Hindlimb muscle (tissue), 1 donor: Measurements from ENCODE around the gene SLC38A8. TPM values are rescaled to one million over a fixed set of nuclear protein-coding genes. Genes with fewer than 3 reads are reported as not detected.

Experiments
- DNase-seq: peaks from one replicate; pipeline ENCODE4 v3.0.0-alpha.2; 2013
- polyA plus RNA-seq: library from polyadenylated mRNA; unstranded; fragments of 120-200 nt; gene quantifications from one replicate; pipeline ENCODE4 v1.2.1, GENCODE V29; 2013; ENCODE audit not compliant: insufficient read length

The SLC38A8 gene
- polyA plus RNA-seq, 1 donor = not detected

DNA sequence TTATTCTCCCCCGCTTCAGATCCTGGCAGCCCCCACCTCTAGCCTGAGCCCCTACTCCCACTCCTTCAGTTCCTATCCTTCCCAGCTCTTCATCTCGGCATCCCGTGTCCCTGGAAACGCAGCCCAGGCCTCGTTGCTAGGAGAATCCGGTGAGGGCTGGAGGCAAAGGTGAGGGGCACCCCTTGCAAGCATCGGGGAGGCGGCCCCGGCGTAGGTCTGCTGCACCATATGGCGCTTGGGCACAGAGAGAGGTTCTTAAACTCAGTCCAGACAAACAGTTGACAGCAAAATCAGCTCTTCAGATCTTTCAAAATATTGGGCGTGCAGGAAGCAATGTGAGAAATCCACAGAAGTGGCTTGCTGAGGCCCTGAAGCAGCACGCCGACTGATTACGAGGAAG is 15.0 kb downstream of the SLC38A8 start:
- DNase-seq = no peak

DNA sequence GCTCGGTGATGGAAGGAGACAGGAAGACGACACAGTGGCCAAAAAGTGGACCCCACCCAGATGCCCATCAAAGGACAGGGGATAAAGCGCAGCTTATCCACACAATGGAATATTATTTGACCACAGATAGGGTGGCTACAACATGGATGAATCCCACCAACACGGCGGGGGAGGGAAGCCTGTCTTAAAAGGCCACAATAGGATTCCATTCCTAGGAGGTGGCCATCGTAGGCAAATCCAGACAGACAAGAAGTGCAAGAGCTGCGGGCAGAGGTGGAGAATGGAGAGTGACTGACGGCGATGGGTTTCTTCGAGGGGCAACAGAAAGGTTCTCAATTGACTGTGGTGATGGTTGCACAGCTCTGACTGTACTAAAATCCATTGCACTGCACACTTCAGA is 16.0 kb downstream of the SLC38A8 start:
- no peak for DNase-seq

DNA sequence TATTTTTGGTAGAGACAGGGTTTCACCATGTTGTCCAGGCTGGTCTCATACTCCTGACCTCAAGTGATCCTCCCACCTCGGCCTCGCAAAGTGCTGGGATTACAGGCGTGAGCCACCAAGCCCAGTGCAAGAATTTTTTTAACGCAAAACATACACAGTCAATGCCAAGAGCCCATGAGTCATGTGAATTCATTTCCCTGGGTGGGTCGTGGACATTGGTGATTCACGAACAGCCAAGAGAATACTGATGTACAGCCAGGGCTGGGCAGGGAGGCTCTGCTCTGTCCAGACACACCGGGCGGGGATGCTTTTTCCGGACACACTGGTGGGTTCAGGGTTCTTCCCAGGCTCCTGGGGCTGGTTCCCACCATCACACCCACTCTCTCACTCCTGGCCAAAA is 17.7 kb downstream of the SLC38A8 start:
- DNase-seq = no peak

DNA sequence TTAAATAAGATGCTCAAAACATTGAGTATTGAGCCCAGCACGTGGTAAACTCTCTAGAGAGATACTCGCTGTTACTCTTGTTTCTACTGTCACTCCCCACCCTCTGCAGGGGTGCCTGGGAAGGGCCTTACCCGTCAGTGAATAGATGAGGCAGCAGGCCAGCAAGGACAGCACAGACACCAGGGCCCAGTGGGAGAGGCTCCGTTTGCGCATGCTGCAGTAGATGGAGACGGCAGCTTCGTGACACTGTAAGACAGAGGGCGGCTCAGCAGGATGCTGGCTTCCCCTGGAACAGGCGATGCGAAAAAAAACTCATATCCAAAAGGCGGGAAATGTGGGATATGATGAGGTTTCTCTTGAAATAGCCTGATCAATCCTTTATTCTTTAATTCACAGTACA is 20.0 kb downstream of the SLC38A8 start:
- no peak for DNase-seq

DNA sequence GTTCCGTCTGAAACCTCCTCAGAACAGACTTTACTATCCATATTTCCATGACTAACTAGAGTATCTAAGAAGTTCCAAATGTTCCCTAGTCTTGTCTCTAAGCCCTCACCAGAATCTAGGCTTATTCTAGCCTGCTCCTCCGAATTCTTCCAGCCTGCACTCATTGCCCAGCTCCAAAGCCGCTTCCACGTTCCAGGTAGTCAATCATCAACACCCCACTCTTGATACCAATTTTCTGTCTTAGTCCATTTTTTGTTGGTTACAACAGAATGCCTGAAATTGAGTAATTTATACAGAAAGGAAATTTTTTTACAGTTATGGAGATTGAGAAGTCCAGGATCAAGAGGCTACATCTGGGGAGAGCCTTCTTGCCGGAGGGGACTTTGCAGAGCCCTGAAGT is 21.1 kb downstream of the SLC38A8 start:
- DNase-seq = no peak

DNA sequence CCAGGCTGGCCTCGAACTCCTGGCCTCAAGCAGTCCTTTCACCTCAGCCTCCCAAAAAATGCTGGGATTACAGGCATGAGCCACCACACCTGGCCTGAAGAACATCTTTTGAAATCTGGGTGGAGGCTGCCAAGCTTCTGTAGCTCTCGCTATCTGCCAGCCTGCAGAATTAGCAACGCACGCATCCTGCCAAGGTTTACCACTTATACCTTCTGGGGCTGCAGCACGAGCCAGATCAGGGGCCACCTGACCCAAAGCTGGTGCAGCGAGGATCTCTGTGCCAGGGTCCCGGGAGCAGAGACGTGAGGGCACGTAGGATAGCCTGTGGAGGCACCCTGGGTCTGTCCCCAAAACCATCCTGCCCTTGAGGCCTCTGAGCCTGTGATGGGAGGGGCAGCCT is 22.2 kb downstream of the SLC38A8 start:
- no peak for DNase-seq

DNA sequence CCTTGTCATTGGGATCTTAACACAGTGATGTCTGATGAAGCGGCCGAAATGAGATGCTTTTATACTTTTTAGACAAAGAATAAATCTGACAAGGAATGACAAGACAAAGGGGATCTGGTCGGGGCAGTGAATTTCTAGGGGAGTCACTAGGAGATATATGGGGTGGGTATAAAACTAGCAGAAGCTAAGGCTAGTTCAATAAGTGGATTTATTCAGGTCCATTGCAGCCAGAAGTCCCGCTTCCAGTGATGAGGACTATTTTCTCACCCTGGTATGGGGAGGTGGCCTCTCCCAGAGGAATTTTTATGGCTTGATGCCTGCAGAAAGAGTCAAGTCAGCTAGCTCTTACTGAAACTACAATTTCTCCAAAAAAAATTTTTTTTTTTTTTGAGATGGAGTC is 23.9 kb downstream of the SLC38A8 start:
- no peak for DNase-seq

DNA sequence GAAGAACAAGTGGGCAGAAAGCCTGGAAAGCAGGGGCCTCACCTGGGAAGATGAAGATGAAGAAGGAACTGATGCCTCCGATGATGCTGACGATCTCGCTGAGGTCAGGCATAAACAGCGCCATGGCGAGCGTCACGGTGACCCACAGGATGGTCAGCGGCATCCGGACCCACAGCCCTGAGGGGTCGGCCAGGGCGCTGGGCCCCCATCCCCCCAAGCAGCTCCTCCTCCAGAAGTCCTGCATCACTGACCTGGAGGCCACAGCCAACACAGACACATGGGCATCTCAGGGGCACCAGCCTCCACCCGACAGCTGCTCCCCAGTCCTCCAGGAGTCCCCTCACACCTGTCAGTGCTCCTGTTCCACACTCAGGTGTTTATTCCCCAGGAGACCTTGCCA is 26.1 kb downstream of the SLC38A8 start:
- no peak for DNase-seq

DNA sequence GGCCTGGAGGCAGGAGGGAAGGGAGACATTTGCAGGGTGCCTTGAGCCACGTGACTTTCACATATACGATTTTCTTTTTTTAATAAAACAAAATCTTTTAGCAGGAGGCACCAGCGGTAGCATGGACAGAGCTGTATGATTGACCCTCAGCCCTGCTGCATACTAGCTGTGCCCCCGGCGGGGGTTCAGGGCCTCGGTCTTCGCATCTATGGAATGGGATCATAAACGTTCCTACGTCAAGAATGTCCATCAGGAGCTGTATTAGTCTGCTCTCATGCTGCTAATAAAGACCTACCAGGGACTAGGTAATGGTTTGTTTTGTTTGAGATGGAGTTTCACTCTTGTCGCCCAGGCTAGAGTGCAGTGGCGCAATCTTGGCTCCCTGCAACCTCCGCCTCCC is 27.2 kb downstream of the SLC38A8 start:
- DNase-seq = no peak

DNA sequence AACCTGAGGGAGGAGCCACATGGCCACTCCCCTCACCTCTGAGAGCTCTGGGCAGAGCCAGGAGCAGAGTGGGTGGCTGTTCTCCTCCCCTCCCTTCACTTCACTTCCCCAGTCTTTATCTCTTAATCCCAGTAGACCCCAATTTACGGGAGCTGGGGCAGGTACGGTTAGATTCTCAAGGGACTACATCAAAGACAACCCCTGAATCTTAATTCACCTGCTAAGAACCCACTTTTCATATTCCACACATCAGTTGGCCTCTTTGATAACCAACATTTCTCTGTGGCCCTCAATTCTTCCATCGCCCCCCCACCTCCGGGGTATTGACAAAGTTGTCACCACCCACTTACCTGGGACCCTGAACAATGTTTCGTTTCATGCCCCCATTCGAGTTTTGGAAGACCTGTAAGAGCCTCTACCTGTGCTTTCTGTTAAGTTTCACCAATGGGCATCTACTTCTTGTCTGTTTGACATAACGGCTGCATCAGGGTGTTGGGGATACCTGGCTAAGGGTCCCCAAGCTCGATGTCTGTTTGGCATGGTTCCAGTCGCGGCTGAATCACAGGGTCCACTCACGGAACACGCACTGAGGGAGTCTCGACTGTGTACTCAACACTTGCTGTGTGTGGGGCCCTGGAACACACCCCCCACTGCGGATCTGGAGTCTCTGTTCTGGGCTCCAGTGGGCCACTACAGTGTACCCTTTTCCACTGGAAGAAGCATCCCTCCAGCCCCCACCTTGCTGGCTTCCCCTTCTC is 27.8 kb downstream of the SLC38A8 start:
- DNase-seq = no peak

DNA sequence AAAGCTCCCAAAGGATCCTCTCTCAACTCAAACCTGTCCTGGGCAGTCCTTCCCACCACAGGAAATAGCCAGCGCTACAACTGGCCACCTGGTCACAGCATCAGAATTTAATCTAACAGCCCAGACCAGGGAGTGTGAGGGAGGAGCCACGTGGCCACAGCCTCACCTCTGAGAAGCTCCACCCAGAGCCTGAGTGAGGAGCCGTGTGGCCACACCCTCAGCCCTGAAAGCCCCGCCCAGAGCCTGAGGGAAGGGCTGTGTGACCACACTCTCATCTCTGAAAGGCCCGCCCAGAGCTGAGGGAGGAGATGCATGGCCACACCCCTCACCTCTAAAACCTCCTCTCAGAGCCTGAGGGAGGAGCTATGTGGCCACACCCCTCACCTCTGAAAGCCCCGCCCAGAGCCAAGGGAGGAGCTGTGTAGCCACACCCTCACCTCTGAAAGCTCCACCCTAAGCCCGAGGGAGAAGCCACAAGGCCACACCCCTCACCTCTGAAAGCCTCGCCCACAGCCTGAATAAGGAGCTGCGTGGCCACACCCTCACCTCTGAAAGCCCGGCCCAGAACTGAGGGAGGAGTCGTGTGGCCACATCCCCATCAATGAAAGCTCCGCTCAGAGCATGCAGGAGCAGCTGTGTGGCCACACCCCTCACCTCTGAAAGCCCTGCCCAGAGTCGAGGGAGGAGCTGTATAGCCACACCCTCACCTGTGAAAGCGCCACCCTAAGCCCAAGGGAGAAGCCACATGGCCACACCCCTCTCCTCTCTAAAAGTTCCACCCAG is 28.6 kb downstream of the SLC38A8 start:
- DNase-seq = no peak

DNA sequence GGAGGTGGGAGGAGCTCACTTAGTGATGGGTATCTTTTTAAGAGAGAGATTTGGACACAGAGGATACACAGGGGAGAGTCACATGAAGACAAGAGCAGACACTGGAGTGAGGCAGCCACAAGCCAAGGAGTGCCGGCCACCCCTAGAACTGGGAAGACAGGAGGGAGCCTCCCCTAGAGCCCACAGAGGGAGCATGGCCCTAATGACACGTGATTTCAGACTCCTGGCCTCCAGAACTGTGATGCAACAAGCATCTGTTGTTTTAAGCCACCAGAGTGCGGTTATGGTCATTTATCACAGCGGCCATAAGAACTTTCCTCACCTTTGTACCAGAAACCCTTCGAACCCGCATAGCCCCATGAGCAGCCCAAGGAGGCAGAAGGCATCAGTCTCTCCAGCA is 33.3 kb downstream of the SLC38A8 start:
- DNase-seq = no peak

DNA sequence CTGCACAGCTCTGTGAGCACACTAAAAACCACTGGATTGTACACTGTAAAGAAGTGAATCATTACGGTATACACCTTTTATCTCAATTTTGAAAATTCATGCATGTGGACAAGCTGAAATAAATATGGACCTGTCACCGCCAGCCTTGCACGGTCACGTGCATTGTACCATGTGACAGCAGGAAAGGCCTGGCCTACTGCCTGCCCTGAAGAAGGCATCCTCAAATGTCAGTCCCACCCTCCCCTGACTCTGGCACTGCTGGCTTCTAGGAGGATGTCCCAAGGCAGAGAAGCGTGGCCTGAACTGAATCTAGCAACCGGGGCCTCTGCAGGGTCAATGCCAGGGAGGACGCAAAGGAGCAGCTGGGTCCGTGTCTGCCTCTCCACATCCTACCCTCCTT is 34.6 kb downstream of the SLC38A8 start:
- DNase-seq = no peak

DNA sequence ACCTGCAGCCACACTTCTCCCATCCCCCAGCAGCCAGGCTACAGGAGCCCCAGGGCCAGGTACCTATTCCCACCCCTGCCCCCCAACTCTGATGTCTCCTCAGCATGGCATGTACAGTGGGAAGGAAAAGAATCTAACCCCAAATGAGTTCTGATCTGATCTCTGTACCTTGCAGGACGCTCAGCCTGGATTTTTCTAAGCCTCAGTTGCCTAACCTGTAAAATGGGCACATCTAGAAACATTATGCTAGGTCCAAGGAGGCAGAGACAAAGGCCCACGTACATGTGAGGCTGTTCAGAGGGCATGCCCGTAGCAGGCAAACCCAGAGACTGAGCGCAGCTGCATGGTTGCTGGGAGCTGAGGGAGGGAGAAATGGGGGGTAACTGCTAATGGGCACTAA is 35.1 kb downstream of the SLC38A8 start:
- no peak for DNase-seq

DNA sequence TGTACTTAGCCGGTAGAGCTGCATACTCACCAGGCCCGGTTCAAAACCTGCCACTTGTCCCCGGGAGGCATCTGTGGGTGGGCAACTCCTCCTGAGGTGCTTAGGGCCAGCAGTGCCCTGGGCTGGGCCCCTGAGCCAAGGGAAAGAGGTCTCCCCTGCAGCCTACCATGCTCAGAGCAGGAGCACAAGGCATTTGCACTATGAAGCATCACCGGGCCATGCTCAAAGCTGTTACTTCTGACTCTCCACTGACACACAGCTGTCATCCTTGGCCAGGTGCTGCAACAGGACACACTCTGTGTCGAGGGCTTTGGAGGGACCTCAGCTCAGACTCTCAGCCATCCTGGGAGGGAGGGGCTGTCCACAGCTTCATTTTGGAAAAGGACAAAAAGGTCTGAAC is 37.2 kb downstream of the SLC38A8 start:
- DNase-seq = no peak

DNA sequence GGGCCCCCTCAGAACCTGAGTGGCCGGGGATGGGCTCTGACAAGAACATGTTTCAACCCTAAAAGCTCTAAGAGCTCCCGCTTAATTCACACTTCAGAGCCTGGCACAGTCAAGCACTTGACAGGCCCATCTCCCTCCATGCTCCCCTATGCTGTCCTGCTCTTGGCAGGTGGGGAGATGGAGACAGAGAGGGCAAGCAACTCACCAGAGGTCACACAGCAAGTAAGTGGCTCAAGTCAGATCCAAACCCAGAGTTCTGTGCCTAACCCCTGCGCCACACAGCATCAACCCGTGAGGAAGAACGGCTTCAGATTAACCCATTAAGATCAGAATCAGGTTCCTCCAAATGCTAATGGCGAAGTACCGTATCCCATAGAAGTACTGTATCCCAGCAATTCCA is 38.2 kb downstream of the SLC38A8 start:
- DNase-seq = no peak

DNA sequence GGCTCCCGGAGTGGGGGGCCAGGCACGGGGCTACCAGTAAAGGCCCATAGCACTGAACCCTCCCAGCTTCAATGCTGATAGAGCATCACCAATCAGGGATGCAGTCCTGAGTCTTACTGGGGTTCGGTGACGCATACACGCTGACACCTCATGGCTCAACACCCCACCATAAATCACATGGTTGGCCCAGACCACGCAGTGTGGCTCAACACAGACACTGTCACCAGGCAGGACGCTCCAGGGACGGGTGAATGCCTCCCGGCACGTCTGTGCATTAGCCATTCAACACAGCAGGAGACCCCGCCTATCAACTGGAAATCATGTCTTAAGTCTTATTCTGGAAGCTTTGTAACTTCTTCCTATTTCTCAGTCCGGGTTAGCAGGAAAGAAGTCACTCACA is 39.6 kb downstream of the SLC38A8 start:
- DNase-seq = no peak

DNA sequence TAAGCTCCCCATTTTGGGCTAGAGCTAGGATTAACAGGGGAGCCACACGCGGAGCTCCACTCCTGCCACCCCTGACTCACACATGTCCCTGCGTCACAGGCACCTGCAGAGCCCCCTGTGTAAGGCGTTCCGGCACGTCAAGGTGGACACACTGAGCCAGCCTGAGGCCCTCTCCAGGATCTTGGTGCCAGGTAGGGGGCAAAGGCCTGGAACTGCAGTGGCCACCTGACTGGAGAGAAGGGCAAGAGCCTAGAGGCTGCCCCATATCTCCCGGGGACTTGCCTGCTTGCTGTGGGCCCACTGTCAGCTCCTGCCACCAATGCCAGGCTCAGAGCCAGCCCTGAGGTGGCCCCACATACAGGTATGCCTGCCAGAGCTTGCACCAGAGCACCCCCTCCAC is 40.9 kb downstream of the SLC38A8 start:
- DNase-seq = no peak

DNA sequence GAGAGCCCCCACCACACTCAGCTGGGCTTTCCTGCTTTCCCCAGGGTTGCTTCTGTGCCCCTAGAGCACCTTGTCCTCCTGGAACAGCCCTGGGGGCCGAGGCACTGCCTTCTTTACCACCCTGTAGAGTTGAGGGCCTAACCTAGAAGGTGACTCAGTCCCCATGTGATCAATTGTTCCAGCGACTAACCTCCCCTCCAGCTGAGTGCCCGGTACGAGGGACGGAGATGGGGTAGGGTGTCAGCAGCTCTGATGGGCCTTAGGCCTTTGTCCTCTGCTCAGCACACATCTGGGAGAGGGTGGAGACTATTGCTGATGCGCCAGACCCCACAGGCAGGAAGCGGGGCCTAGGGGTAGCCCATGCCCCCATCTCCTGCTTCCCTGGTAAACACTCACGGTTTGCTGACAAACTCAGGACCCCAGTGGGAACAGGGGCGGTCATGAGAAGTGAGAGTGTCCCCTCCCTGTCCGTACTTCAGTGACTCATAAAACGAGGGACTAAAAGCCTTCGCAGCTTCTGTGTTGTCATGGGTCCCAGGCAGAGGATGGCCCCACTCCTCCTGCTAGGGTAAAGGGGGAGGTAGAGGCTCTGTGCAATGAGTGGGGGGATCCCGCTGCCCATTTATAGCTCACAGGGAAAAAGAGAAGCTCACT is 41.5 kb downstream of the SLC38A8 start:
- no peak for DNase-seq

DNA sequence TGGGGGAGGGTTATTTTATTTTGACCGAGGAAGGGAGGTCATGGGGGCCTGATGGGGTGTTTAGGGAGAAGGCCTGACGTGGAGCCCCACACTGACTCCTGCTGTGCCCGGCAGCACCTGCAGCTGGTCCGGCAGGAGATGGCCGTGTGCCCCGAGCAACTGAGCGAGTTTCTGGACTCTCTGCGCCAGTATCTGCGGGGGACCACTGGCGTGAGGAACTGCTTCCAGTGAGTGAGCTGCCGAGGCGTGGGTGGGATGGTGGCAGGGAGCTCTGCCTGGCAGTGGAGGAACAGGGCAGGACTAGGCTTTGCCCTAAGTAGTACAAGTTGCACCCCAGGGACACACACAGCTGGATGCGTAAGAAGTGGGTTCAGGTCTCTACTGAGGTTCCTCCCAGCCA is 44.5 kb downstream of the SLC38A8 start:
- no peak for DNase-seq

DNA sequence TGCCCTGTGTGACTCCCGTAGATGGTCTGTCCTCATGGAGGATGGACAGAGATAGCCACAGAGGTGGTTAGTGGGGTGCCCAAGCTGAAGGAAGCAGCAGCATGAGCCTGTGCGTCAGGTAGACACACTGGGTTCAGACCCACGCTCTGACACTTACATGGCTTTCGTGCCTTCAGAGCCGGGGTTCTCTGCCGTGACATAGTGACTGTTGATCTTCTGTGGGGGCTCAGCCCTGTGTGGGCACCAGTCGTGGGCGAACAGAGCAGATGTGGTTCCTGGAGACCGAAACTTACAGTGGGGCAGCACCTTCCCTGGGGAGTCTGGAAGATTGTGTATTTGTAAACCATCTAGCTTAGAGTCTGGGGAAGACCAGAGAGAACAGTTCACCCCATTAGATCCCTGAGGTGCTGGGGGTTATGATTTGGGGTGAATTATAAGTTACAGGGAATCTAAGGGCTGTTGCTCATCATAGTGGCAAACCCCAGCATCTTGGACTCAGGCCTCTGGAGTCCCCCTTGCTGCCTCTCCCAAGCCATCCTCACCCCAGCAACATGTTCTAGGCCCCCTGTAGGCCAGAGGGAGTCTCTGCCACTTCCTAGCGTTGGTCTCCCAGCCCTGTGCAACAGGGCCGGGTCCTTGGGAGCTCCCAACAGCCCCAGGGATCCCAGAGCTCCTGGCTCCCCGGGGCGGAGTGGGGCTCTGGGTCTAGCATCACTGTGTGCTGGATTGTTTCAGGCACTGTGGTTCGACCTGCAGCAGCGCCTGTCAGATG is 45.9 kb downstream of the SLC38A8 start:
- no peak for DNase-seq

DNA sequence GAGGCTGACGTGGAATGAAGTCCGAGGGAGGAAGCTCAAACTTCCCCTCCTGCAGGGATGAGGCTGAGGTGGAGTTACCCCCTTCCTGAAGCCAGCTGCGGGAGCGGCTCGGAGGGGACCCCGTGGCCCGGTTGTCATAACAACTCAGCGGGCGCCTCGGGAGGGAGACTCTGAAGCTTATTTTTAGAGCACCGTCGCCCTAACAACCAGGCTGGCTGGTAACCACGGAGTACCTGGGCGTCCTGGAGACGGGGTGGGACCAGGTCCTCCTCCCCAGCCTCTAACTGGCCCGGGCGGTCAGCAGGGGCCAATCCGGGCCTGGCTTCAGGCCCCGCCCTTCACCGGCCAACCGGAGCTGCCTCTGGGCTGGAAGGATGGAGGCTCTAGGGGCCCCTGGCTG is 46.8 kb downstream of the SLC38A8 start:
- no peak for DNase-seq

DNA sequence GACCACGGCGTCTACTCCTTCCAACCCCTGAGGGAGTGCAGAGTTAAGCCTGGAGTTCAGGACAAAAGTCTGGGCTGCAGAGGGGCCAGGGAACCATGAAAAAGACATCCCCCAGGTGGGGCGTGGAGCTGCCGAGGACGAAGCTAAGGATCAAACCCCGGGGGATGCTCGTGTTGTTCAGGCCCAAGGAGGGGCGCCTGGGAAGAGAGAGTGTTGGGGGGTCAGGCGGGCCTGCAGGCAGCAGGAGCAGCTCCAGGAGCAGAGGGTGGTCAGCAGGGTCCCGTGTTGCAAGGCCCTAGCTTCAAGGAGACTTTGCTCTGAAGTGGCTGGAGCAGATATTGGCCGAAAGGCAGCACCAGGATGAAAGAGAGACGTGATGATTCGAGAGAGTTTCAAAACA is 47.9 kb downstream of the SLC38A8 start:
- DNase-seq = no peak
